Gastroesophageal sphincter (tissue), 3 donors: ENCODE data around the gene ALG5.

ENCODE experiments used
- CTCF ChIP-seq, 4 experiments: fragments of 200-600 bp in 2 of 4; fragments of 450-650 bp in 2 of 4; sonication (generic) in 1 of 4; IDR thresholded peaks; one replicate each; pipeline ENCODE4 v1.5.1; 2017 to 2019; ENCODE audit warnings: antibody characterized with exemption in 4 of 4, mild to moderate bottlenecking in 2 of 4, moderate library complexity in 2 of 4
- POLR2A ChIP-seq, 2 donors: fragments of 450-650 bp; IDR thresholded peaks; one replicate each; pipeline ENCODE4 v1.6.1; 2017; ENCODE audit warnings: antibody characterized with exemption in 2 of 2, mild to moderate bottlenecking in 2 of 2, moderate library complexity in 1 of 2

- TF ChIP-seq POLR2A (IDR thresholded peaks at IDR 0.05) (no peak), CTCF (IDR thresholded peaks at IDR 0.05) (no peak)
Measured at GRCh38 chr13:37040789-37041188, 41.6 kb upstream of the ALG5 start.
